HL-60 (cell line): ENCODE data around the gene INSIG1.

ENCODE experiments used
- POLR2AphosphoS5 ChIP-seq: IDR thresholded peaks from 2 replicates; pipeline ENCODE4 v1.6.1; 2012; ENCODE audit warnings: low read depth
- TF ChIP-seq, protein P1 (sequence below): IDR thresholded peaks from one replicate; pipeline ENCODE4 v1.5.1; 2011; ENCODE audit warnings: low read length, control low read depth, inconsistent platforms; ENCODE audit not compliant: insufficient read depth
- TF ChIP-seq, protein P2 (sequence below): IDR thresholded peaks from 2 replicates; pipeline ENCODE4 v1.6.1; 2012; ENCODE audit warnings: low read depth; ENCODE audit not compliant: insufficient replicate concordance

DNA sequence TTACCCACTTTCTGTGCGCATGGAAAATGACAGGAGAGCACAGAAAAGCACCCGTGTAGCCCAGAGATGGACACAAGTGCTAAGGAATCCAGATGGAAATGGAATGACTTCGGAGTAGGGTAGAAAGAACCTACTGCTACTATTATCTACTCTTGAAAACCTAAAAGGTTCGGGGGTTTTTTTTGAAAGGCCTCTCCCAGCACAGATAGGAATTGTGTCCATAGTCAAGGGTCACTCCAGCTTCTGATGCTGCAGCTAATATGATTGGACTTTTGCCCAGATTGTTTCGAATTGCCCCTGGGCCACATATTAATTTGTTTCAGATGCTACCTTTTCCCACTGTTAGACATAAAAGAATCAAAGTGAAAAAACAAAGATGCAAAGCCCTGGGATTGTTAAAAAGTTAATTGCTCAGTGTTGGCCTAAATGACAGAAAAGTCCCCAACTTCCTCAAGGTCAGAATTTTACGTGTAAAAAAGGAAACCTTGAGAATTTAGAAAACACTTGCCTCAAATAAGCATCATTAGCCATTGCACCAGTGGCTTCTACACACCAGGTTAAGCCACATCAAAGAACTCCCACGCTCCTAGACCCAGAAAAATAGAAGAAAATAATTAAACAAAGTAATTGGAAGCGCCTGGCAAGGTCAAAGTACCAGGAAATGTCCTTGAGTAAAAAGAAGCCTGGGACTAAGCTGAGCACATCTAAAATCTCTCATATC is 40.8 kb upstream of the INSIG1 start:
- TF ChIP-seq POLR2AphosphoS5 = no peak
- TF ChIP-seq, protein P1, sequence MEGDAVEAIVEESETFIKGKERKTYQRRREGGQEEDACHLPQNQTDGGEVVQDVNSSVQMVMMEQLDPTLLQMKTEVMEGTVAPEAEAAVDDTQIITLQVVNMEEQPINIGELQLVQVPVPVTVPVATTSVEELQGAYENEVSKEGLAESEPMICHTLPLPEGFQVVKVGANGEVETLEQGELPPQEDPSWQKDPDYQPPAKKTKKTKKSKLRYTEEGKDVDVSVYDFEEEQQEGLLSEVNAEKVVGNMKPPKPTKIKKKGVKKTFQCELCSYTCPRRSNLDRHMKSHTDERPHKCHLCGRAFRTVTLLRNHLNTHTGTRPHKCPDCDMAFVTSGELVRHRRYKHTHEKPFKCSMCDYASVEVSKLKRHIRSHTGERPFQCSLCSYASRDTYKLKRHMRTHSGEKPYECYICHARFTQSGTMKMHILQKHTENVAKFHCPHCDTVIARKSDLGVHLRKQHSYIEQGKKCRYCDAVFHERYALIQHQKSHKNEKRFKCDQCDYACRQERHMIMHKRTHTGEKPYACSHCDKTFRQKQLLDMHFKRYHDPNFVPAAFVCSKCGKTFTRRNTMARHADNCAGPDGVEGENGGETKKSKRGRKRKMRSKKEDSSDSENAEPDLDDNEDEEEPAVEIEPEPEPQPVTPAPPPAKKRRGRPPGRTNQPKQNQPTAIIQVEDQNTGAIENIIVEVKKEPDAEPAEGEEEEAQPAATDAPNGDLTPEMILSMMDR = no peak
- TF ChIP-seq, protein P2, sequence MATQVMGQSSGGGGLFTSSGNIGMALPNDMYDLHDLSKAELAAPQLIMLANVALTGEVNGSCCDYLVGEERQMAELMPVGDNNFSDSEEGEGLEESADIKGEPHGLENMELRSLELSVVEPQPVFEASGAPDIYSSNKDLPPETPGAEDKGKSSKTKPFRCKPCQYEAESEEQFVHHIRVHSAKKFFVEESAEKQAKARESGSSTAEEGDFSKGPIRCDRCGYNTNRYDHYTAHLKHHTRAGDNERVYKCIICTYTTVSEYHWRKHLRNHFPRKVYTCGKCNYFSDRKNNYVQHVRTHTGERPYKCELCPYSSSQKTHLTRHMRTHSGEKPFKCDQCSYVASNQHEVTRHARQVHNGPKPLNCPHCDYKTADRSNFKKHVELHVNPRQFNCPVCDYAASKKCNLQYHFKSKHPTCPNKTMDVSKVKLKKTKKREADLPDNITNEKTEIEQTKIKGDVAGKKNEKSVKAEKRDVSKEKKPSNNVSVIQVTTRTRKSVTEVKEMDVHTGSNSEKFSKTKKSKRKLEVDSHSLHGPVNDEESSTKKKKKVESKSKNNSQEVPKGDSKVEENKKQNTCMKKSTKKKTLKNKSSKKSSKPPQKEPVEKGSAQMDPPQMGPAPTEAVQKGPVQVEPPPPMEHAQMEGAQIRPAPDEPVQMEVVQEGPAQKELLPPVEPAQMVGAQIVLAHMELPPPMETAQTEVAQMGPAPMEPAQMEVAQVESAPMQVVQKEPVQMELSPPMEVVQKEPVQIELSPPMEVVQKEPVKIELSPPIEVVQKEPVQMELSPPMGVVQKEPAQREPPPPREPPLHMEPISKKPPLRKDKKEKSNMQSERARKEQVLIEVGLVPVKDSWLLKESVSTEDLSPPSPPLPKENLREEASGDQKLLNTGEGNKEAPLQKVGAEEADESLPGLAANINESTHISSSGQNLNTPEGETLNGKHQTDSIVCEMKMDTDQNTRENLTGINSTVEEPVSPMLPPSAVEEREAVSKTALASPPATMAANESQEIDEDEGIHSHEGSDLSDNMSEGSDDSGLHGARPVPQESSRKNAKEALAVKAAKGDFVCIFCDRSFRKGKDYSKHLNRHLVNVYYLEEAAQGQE = no peak
